ENCODE data around the gene ARF5. TPM values are rescaled to one million over a fixed set of nuclear protein-coding genes. Genes with fewer than 3 reads are reported as not detected.

The ARF5 gene
- total and polyA plus RNA-seq, 4 donors = 115 to 239 (median 159) TPM

DNA sequence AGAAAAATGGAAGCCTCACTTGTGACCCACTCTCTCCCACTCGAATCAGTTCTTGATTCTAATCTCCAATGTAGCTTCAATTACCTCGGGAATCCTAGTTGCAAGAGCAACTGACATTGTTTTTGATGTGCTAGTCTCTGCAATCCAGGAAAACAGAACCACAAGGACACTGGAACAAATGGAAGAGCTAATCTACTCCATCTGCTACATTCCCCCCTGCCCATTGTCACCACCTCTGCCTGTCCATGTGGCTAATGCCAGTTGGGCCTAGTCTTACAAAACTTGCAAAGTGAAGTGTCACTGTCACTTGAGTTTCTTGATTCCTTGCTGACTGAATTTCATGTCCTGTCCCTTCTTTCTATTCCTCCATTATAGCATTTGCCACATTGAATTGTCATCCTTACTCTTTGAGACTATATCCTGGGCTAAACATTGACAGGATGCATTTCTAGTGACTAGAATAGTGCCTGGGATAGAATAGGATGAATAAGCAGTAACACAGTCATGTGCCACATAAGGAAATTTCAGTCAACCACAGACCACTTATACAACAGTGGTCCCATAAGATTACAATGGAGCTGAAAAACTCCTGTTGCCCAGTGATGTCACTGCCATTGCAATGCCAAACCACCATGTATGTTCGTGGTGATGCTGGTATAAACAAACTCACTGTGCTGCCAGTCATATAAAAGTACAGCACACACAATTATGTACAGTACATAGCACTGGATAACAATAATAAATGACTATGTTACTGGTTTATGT, 16.3 kb upstream of the ARF5 start:
- Histone ChIP-seq H3K9ac (ENCODE audit: insufficient read depth in 1 of 2, low read length in 2 of 2) (no peak overlapping the region), H3K9me3 (ENCODE audit: control insufficient read depth in 4 of 4, insufficient read depth in 3 of 4, low read length in 3 of 4) (no peaks in the 10 kb centered on the region), H3K27ac (ENCODE audit: low read depth in 1 of 2, low read length in 1 of 2) (no peak overlapping the region), H3K4me1 (ENCODE audit: control insufficient read depth in 5 of 5, insufficient read depth in 5 of 5, low read length in 5 of 5) (no peaks in the 10 kb centered on the region), H3K4me3 (no peak overlapping the region), H3K27me3 (ENCODE audit: control insufficient read depth in 3 of 3, insufficient read depth in 3 of 3, low read length in 2 of 3) (no peaks in the 10 kb centered on the region), H3K36me3 (ENCODE audit: control insufficient read depth in 4 of 4, insufficient read depth in 4 of 4, low read length in 4 of 4) (no peaks in the 10 kb centered on the region)
- TF ChIP-seq, protein P1, sequence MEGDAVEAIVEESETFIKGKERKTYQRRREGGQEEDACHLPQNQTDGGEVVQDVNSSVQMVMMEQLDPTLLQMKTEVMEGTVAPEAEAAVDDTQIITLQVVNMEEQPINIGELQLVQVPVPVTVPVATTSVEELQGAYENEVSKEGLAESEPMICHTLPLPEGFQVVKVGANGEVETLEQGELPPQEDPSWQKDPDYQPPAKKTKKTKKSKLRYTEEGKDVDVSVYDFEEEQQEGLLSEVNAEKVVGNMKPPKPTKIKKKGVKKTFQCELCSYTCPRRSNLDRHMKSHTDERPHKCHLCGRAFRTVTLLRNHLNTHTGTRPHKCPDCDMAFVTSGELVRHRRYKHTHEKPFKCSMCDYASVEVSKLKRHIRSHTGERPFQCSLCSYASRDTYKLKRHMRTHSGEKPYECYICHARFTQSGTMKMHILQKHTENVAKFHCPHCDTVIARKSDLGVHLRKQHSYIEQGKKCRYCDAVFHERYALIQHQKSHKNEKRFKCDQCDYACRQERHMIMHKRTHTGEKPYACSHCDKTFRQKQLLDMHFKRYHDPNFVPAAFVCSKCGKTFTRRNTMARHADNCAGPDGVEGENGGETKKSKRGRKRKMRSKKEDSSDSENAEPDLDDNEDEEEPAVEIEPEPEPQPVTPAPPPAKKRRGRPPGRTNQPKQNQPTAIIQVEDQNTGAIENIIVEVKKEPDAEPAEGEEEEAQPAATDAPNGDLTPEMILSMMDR (IDR thresholded peaks at IDR 0.05; ENCODE audit: control extremely low read depth, extremely low read depth) = no peak
- WGBS, 2 donors = 77 to 78% methylated on average over 3 of the region's 3 CpGs
- ATAC-seq (ENCODE audit: insufficient read depth, low FRiP score) (no peak), DNase-seq (no peak)

DNA sequence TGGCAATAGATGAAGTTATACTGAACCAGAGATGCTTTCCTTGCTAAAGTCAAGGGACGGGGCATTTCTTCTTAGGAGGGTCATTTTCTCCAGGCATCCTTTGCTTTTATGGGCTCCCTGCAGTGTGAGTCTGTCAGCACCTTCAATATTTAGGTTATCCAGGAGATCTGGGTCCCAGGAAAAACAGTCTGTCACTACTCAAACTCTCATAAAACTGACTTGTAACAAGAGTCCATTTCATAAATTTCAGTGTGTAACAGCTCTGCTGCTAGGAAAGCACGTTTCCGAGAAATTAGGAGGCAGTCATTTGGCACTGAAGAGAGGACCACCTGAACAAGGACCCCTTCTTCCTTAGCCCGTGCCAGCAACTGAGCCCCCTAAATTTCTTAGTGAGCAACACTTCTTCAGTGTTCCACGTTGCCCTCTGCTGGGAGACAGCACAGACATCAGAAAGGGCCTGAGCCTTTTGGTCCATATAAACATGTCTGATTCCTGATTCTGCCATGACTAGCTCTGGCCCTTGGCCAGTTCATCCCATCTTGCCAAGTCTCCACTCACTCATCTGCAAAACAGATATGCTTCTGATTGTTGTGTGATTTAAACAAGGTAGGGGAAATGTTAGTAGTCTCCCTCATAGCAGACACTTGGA, 10.1 kb upstream of the ARF5 start:
- TF ChIP-seq, protein P1 (IDR thresholded peaks at IDR 0.05; ENCODE audit: control extremely low read depth, extremely low read depth) = no peak
- WGBS, 2 donors = 81 to 85% methylated on average over 5 of the region's 5 CpGs
- H3K36me3 ChIP-seq (ENCODE audit: control insufficient read depth in 4 of 4, insufficient read depth in 4 of 4, low read length in 4 of 4) = peaks cover 10 to 24% (median 17%) of the 10 kb centered on the region in 4 donors
- peaks cover 0 to 14% (median 6%) of the 10 kb centered on the region in 5 donors for H3K4me1 ChIP-seq (ENCODE audit: control insufficient read depth in 5 of 5, insufficient read depth in 5 of 5, low read length in 5 of 5)
- no peaks in the 10 kb centered on the region for H3K9me3 ChIP-seq (ENCODE audit: control insufficient read depth in 4 of 4, insufficient read depth in 3 of 4, low read length in 3 of 4)
- no peak overlapping the region for H3K27ac ChIP-seq (ENCODE audit: low read depth in 1 of 2, low read length in 1 of 2)
- ATAC-seq (ENCODE audit: insufficient read depth, low FRiP score) (no peak), DNase-seq (peak in 1 of 3 donors; percentile 18)
- no peaks in the 10 kb centered on the region for H3K27me3 ChIP-seq (ENCODE audit: control insufficient read depth in 3 of 3, insufficient read depth in 3 of 3, low read length in 2 of 3)
- H3K4me3 ChIP-seq = no peak overlapping the region
- no peak overlapping the region for H3K9ac ChIP-seq (ENCODE audit: insufficient read depth in 1 of 2, low read length in 2 of 2)

DNA sequence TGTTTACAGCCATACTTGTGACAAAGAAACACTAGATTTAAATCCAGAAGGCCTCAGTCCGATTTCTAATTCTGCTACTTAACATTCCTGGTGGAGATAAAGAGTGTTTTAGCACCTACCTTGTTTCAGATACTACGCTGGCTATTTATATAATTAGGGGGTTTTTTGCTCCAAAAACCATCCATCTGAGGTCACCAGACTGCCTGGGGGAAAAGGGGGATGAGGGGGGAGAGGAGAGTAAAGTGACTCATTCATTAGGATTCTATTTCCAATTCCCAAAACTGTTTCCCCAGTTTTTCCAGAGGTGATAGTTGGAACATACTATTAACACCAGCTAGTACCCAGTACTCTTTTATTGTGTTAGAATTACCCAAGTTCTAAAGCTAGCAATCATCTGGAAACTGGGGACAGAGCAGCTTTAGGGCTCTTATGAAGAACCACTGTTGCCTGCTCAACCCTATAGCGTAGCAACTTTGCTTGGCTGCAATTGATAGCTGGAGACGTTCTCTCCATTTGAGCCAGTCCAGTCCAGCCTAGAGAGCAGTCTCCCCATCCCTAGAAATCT, 9.4 kb upstream of the ARF5 start:
- no peak overlapping the region for H3K27ac ChIP-seq (ENCODE audit: low read depth in 1 of 2, low read length in 1 of 2)
- no peaks in the 10 kb centered on the region for H3K27me3 ChIP-seq (ENCODE audit: control insufficient read depth in 3 of 3, insufficient read depth in 3 of 3, low read length in 2 of 3)
- no peak overlapping the region for H3K4me3 ChIP-seq
- WGBS, 2 donors = 80 to 86% methylated on average over 4 of the region's 4 CpGs
- no peak for DNase-seq
- ATAC-seq (ENCODE audit: insufficient read depth, low FRiP score) = no peak
- no peak overlapping the region for H3K9ac ChIP-seq (ENCODE audit: insufficient read depth in 1 of 2, low read length in 2 of 2)
- TF ChIP-seq, protein P1 (IDR thresholded peaks at IDR 0.05; ENCODE audit: control extremely low read depth, extremely low read depth) = no peak
- H3K9me3 ChIP-seq (ENCODE audit: control insufficient read depth in 4 of 4, insufficient read depth in 3 of 4, low read length in 3 of 4) = no peaks in the 10 kb centered on the region
- peaks cover 0 to 18% (median 12%) of the 10 kb centered on the region in 5 donors for H3K4me1 ChIP-seq (ENCODE audit: control insufficient read depth in 5 of 5, insufficient read depth in 5 of 5, low read length in 5 of 5)
- H3K36me3 ChIP-seq (ENCODE audit: control insufficient read depth in 4 of 4, insufficient read depth in 4 of 4, low read length in 4 of 4) = peaks cover 10 to 24% (median 19%) of the 10 kb centered on the region in 4 donors

Data from lung (tissue), 12 donors.